ENCODE data around the gene RYR2. TPM values are rescaled to one million over a fixed set of nuclear protein-coding genes. Genes with fewer than 3 reads are reported as not detected.

RYR2 gene
- polyA plus RNA-seq, 1 of the 3 experiments (the other 2 are of a cell fraction), result under 0.01 TPM

DNA sequence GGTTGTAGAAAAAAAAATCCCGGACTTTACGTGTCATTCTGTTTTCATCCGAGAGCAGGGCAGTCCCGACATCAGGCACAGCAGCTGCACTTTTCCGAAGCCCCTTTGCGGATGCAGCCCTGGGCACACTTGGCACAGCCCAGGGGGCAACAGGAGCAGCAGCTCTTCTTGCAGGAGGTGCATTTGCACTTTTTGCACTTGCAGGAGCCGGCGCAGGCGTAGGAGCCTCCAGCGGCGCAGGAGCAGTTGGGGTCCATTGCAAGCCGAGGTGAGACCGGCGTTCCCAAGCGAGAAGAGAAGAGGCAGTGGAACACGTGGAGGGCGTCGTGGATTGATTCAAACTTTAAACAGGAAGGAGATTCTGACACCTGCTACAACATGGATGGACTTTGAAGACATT lies 37.9 kb upstream of the RYR2 start, which contains the start of gene MT1HL1 (continued):
- TF ChIP-seq, protein P1, sequence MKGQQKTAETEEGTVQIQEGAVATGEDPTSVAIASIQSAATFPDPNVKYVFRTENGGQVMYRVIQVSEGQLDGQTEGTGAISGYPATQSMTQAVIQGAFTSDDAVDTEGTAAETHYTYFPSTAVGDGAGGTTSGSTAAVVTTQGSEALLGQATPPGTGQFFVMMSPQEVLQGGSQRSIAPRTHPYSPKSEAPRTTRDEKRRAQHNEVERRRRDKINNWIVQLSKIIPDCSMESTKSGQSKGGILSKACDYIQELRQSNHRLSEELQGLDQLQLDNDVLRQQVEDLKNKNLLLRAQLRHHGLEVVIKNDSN (IDR thresholded peaks at IDR 0.05; ENCODE audit: borderline replicate concordance, low read depth), result no peak
- TF ChIP-seq, protein P2, sequence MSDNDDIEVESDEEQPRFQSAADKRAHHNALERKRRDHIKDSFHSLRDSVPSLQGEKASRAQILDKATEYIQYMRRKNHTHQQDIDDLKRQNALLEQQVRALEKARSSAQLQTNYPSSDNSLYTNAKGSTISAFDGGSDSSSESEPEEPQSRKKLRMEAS (IDR thresholded peaks at IDR 0.05; ENCODE audit: low read depth), result no peak
- TF ChIP-seq JUND (IDR thresholded peaks at IDR 0.05) (no peak), CHD2 (IDR thresholded peaks at IDR 0.05; ENCODE audit: low read length, partially characterized antibody) (no peak), TEAD4 (IDR thresholded peaks at IDR 0.05; ENCODE audit: borderline replicate concordance, insufficient read depth) (no peak)

DNA sequence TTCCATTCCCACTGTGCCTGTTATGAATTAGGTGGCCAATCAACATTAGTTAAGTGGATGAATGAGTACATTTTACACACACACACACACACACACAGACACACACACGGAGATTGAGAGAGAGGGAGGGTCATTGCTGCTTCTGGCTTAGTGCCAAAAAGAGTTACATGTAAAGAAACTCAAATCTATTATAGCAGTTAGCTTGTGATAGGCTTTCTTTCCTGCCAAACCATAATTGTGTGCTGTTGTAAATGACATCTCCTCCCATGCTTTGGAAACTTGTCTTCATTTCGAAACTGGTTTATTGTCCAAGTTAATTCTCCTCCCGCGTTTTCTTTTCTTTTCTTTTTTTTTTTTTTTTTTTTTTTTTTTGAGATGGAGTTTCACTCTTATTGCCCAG lies 36.3 kb upstream of the RYR2 start:
- H2AFZ ChIP-seq (ENCODE audit: low read depth), result no peak overlapping the region
- WGBS (ENCODE audit: low lambda C conversion rate), result 26% methylated on average over 4 of the region's 4 CpGs
- H3K9ac ChIP-seq, result no peak overlapping the region
- H3K27me3 ChIP-seq (ENCODE audit: insufficient read depth), result no peaks in the 10 kb centered on the region
- no peaks in the 10 kb centered on the region for H3F3A ChIP-seq (replicated peaks; ENCODE audit: insufficient read depth)
- H3K9me3 ChIP-seq, result no peaks in the 10 kb centered on the region
- no peak overlapping the region for H3K4me3 ChIP-seq (ENCODE audit: low read depth in 2 of 2, low read length in 1 of 2)
- H3K9me2 ChIP-seq, result no peaks in the 10 kb centered on the region
- no peak for DNase-seq
- no peak for TF ChIP-seq EZH2phosphoT487 (IDR thresholded peaks at IDR 0.05; ENCODE audit: borderline replicate concordance, low read depth)
- TF ChIP-seq JUND (IDR thresholded peaks at IDR 0.05), result no peak
- no peak for TF ChIP-seq TEAD4 (IDR thresholded peaks at IDR 0.05; ENCODE audit: borderline replicate concordance, insufficient read depth)
- no peak for TF ChIP-seq TAF1 (IDR thresholded peaks at IDR 0.05; ENCODE audit: borderline replicate concordance, low read depth, low read length)
- TF ChIP-seq CHD2 (IDR thresholded peaks at IDR 0.05; ENCODE audit: low read length, partially characterized antibody), result no peak
- TF ChIP-seq MXI1 (IDR thresholded peaks at IDR 0.05; ENCODE audit: low read depth, low read length), result no peak
- no peak for TF ChIP-seq FOSL2 (IDR thresholded peaks at IDR 0.05; ENCODE audit: borderline replicate concordance, low read depth)
- TF ChIP-seq ELF1 (IDR thresholded peaks at IDR 0.05), result no peak
- TF ChIP-seq, protein P3, sequence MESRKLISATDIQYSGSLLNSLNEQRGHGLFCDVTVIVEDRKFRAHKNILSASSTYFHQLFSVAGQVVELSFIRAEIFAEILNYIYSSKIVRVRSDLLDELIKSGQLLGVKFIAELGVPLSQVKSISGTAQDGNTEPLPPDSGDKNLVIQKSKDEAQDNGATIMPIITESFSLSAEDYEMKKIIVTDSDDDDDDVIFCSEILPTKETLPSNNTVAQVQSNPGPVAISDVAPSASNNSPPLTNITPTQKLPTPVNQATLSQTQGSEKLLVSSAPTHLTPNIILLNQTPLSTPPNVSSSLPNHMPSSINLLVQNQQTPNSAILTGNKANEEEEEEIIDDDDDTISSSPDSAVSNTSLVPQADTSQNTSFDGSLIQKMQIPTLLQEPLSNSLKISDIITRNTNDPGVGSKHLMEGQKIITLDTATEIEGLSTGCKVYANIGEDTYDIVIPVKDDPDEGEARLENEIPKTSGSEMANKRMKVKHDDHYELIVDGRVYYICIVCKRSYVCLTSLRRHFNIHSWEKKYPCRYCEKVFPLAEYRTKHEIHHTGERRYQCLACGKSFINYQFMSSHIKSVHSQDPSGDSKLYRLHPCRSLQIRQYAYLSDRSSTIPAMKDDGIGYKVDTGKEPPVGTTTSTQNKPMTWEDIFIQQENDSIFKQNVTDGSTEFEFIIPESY (IDR thresholded peaks at IDR 0.05; ENCODE audit: borderline replicate concordance, low read depth), result no peak
- TF ChIP-seq TCF12 (IDR thresholded peaks at IDR 0.05), result no peak
- TF ChIP-seq, protein P4, sequence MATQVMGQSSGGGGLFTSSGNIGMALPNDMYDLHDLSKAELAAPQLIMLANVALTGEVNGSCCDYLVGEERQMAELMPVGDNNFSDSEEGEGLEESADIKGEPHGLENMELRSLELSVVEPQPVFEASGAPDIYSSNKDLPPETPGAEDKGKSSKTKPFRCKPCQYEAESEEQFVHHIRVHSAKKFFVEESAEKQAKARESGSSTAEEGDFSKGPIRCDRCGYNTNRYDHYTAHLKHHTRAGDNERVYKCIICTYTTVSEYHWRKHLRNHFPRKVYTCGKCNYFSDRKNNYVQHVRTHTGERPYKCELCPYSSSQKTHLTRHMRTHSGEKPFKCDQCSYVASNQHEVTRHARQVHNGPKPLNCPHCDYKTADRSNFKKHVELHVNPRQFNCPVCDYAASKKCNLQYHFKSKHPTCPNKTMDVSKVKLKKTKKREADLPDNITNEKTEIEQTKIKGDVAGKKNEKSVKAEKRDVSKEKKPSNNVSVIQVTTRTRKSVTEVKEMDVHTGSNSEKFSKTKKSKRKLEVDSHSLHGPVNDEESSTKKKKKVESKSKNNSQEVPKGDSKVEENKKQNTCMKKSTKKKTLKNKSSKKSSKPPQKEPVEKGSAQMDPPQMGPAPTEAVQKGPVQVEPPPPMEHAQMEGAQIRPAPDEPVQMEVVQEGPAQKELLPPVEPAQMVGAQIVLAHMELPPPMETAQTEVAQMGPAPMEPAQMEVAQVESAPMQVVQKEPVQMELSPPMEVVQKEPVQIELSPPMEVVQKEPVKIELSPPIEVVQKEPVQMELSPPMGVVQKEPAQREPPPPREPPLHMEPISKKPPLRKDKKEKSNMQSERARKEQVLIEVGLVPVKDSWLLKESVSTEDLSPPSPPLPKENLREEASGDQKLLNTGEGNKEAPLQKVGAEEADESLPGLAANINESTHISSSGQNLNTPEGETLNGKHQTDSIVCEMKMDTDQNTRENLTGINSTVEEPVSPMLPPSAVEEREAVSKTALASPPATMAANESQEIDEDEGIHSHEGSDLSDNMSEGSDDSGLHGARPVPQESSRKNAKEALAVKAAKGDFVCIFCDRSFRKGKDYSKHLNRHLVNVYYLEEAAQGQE (IDR thresholded peaks at IDR 0.05; ENCODE audit: low read depth, low read length), result no peak
- no peak for TF ChIP-seq GABPA (IDR thresholded peaks at IDR 0.05; ENCODE audit: low read depth)
- TF ChIP-seq MEF2A (IDR thresholded peaks at IDR 0.05; ENCODE audit: borderline replicate concordance, low read depth), result no peak
- TF ChIP-seq, protein P5, sequence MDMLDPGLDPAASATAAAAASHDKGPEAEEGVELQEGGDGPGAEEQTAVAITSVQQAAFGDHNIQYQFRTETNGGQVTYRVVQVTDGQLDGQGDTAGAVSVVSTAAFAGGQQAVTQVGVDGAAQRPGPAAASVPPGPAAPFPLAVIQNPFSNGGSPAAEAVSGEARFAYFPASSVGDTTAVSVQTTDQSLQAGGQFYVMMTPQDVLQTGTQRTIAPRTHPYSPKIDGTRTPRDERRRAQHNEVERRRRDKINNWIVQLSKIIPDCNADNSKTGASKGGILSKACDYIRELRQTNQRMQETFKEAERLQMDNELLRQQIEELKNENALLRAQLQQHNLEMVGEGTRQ (IDR thresholded peaks at IDR 0.05; ENCODE audit: borderline replicate concordance, low read depth, low read length), result no peak
- TF ChIP-seq GATA2 (CRISPR knock-in tag; IDR thresholded peaks at IDR 0.05), result no peak
- no peak for TF ChIP-seq FOXJ3 (CRISPR knock-in tag; IDR thresholded peaks at IDR 0.05)
- no peaks in the 10 kb centered on the region for H3K4me1 ChIP-seq (ENCODE audit: control insufficient read depth in 1 of 2, insufficient read depth in 2 of 2, low read depth in 1 of 2, low read length in 1 of 2)
- CTCF ChIA-PET, result no interaction called here
- H3K27ac ChIP-seq (ENCODE audit: low read depth in 2 of 2, low read length in 1 of 2), result no peak overlapping the region
- H3K36me3 ChIP-seq (replicated peaks in 1 of 2; ENCODE audit: control insufficient read depth in 1 of 2, insufficient read depth in 2 of 2, low read length in 1 of 2), result no peaks in the 10 kb centered on the region
- no peaks in the 10 kb centered on the region for H3K79me2 ChIP-seq (ENCODE audit: insufficient read depth)
- POLR2A ChIA-PET, result no interaction called here
- no peaks in the 10 kb centered on the region for H4K20me1 ChIP-seq (ENCODE audit: insufficient read depth)
- no peak overlapping the region for H3K4me2 ChIP-seq

Data from SK-N-SH (cell line).